HG03354 (cell line): ENCODE results near the gene CER1.

ENCODE experiments used
- ATAC-seq: cut with Tn5 transposase; IDR thresholded peaks from one replicate; pipeline ENCODE4 v1.9.1; 2021; ENCODE audit warnings: mild to moderate bottlenecking; ENCODE audit not compliant: unreplicated experiment, poor library complexity, severe bottlenecking

CER1 gene

GRCh38 chr9:14674630-14675029 lies 47.9 kb downstream of the CER1 start:
- ATAC-seq, result no peak

- no peak for ATAC-seq
These were observed 51.2 kb downstream of the CER1 start for GRCh38 chr9:14671377-14671776.

- ATAC-seq, result no peak
These were observed 51.8 kb downstream of the CER1 start for GRCh38 chr9:14670718-14671117.
